ENCODE results near the gene SLCO4A1. TPM values are rescaled to one million over a fixed set of nuclear protein-coding genes. Genes with fewer than 3 reads are reported as not detected.

Gene SLCO4A1
- total and polyA plus RNA-seq, 2 of the 4 experiments (the other 2 are of a cell fraction) = 0.72 to 1.1 TPM

- Histone ChIP-seq H3K4me1 (ENCODE audit: control insufficient read depth, insufficient read depth, low read length) (no peaks in the 10 kb centered on the region), H3K9me1 (ENCODE audit: insufficient read depth, low read length) (no peaks in the 10 kb centered on the region), H3K9me3 (ENCODE audit: control insufficient read depth, insufficient read depth, low read length) (peaks cover 6% of the 10 kb centered on the region; the same call in 1 of the 2 replicates), H2AK5ac (ENCODE audit: low read depth, low read length) (no peak overlapping the region), H2BK20ac (ENCODE audit: low read depth, low read length) (no peak overlapping the region), H3K23ac (ENCODE audit: low read depth, low read length) (no peak overlapping the region), H3K27me3 (ENCODE audit: control insufficient read depth, insufficient read depth, low read length) (peaks cover 55% of the 10 kb centered on the region), H4K91ac (ENCODE audit: insufficient read depth, low read depth, low read length) (no peak overlapping the region), H2BK5ac (ENCODE audit: low read depth, low read length, poor library complexity, severe bottlenecking) (no peak overlapping the region), H3K4me3 (ENCODE audit: insufficient read depth, low read depth, low read length) (no peak overlapping the region), H3K27ac (ENCODE audit: insufficient read depth, low read length) (no peak overlapping the region), H2AFZ (replicated peaks; ENCODE audit: low read length, poor library complexity) (no peak overlapping the region), H3K4ac (ENCODE audit: low read depth, low read length) (no peak overlapping the region), H3K18ac (ENCODE audit: low read depth, low read length) (no peak overlapping the region), H4K20me1 (ENCODE audit: insufficient read depth, low read length) (no peaks in the 10 kb centered on the region), H2AK9ac (replicated peaks; ENCODE audit: low read depth, low read length, poor library complexity) (no peak overlapping the region), H4K8ac (ENCODE audit: low read depth in 2 of 2, low read length in 2 of 2) (no peak overlapping the region), H3K9ac (ENCODE audit: low read depth, low read length) (no peak overlapping the region), H3K79me1 (ENCODE audit: low read depth in 1 of 2, low read length in 2 of 2) (no peaks in the 10 kb centered on the region), H4K5ac (ENCODE audit: low read depth, low read length) (no peak overlapping the region), H3K36me3 (ENCODE audit: control insufficient read depth, insufficient read depth, low read length) (no peaks in the 10 kb centered on the region), H3K56ac (ENCODE audit: extremely low read depth, insufficient read depth, low read length) (no peak overlapping the region), H3K14ac (replicated peaks; ENCODE audit: low read depth, low read length) (no peak overlapping the region), H2BK120ac (ENCODE audit: low read depth, low read length) (no peak overlapping the region), H3K4me2 (ENCODE audit: low read depth, low read length) (no peak overlapping the region), H2BK15ac (ENCODE audit: low read depth, low read length) (no peak overlapping the region)
- 85% methylated on average over 6 of the region's 21 CpGs; no CpG with 5 or more reads in 1 of the 2 experiments for WGBS, 2 experiments (ENCODE audit: extremely low coverage in 2 of 2, insufficient read length in 1 of 2)
- no TSS peak for BruUV-seq (replicated peaks)
- in situ Hi-C loops (cut with MboI; ENCODE audit: low sequenced_read_pairs) = loop anchor here (25.0 kb wide), 1 partner anchor 320 kb away; no protein-coding TSS in a partner anchor
- TF ChIP-seq CHD1 (IDR thresholded peaks at IDR 0.05; ENCODE audit: low read depth, low read length) (no peak), MAZ (IDR thresholded peaks at IDR 0.05; ENCODE audit: borderline replicate concordance, low read depth, low read length) (no peak), RAD21 (IDR thresholded peaks at IDR 0.05; ENCODE audit: low read length) (no peak), ELK1 (IDR thresholded peaks at IDR 0.05; ENCODE audit: borderline replicate concordance, low read depth, low read length) (no peak), MXI1 (IDR thresholded peaks at IDR 0.05; ENCODE audit: borderline replicate concordance, low read depth, low read length) (no peak), CTCF (conservative IDR thresholded peaks at IDR 0.05; ENCODE audit: low read depth, low read length) (no peak), SMC3 (IDR thresholded peaks at IDR 0.05; ENCODE audit: low read depth, low read length) (no peak), NFE2L2 (IDR thresholded peaks at IDR 0.05; ENCODE audit: low read depth, low read length) (no peak), BHLHE40 (IDR thresholded peaks at IDR 0.05; ENCODE audit: low read depth, low read length) (no peak), RCOR1 (IDR thresholded peaks at IDR 0.05; ENCODE audit: insufficient replicate concordance, low read length) (no peak)
- DNase-seq (no peak), ATAC-seq (ENCODE audit: low read depth) (no peak)
- dilution Hi-C loops (cut with HindIII; ENCODE audit: low sequenced_read_pairs, unreplicated experiment) = no loop called here
- CTCF ChIA-PET = no interaction called here
- intact Hi-C loops (cut with micrococcal nuclease) = no loop called here
- POLR2A ChIA-PET (ENCODE audit: unreplicated experiment) = no interaction called here
Measured at GRCh38 chr20:62607366-62608217, 34.7 kb upstream of the SLCO4A1 start.

All from IMR-90 (cell line).